GM19463 (cell line): ENCODE data around the gene TMEM115.
A peak's percentile ranks its signal among the peaks of the same experiment; 100 is the strongest.

ENCODE experiments used
- ATAC-seq: cut with Tn5 transposase; IDR thresholded peaks from one replicate; pipeline ENCODE4 v1.9.1; 2021; ENCODE audit warnings: mild to moderate bottlenecking, moderate library complexity; ENCODE audit not compliant: unreplicated experiment

TMEM115 gene

DNA sequence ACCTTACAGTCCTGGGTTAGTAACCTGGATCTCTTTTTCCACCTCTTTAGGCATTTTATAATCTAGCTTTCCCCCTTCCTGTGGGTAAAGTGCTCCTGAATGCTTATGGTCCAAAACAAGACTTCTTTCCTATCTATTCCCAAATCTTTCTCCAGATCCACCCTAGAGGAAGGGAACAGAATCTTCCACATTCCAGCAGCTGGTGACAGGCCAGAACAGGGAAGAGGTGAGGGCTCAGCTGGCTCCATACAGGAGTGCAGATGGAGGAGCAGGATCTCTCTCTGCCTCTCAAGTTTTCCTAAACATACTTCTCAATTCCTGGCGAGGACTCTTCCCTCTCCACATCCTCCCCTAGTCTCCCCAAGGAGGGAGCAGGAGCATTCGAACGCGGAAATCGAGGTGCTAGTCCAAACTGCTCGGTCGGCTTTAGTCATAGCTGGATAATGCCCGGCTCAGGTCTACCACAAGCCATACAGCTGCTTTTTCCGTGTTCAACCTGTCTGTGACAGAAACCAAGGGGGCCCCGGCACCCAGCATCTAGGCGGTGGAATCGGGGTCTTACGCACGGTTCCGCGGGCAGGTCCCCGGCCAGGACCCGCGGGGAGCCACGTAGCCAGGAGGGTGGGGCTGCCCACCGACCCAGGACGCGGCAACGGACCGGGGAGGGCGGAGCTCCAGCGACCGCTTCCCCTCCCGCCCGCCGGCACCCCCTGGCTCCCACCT lies 22.7 kb downstream of the TMEM115 start:
- peak; percentile 21 for ATAC-seq

DNA sequence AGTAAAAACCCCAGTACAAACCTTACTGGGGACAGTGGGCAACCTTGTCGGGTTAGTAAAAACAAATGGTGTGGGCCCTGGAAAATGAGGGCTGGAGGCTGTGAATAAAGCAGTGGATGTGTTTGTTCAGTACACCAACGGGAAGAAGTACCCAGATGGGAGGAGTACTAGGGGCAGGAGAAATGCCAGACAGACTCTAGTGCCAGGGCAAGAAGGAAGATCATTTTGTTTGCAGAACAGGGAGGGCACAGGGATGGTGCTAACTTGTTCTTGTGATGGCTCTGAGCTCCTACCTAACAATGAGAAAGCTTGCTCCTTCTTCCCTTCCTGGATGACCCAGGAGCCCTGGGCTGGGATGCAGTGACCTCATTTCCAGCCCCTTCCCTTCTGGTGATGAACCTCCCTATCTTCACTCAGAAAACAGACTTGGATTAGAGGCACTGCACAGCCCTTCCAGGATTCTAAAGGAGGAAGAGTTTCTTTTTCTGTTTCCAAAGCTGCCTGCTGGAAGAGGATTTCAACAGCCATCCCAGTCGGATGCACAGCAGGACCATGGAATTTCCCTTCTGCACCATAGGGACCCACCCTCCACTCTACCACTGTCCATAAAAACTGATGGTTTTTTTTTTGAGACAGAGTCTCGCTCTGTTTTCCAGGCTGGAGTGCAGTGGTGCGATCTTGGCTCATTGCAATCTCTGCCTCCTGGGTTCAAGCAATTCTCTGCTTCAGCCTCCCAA lies 24.8 kb downstream of the TMEM115 start:
- no peak for ATAC-seq

DNA sequence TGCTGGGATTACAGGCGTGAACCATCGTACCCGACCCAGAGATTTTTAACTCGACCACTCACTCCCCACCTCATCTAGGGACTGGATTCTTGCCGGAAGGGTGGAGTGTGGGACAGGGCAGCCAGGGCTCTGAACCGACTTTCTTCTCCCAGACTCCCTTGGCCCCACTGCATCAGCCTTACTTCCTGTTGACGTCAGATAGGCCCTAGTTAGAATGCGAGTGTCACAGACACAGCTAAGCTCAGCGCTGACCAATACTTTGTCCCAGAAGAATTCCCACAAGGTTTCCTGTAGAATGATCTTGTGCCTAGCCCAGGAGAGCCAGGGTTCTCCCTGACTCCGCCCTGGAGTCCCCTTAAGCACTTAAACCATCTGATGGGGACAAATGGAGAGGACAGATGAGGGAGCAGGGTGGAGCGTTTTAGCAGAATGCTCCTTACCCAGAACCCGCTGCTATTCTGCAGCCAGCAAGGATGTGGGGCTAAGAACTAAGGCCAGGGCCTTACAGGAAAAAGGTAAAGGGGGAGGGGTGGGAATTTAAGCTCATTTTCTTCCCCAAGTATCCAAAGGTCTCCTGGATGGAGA lies 25.5 kb downstream of the TMEM115 start:
- ATAC-seq = no peak

DNA sequence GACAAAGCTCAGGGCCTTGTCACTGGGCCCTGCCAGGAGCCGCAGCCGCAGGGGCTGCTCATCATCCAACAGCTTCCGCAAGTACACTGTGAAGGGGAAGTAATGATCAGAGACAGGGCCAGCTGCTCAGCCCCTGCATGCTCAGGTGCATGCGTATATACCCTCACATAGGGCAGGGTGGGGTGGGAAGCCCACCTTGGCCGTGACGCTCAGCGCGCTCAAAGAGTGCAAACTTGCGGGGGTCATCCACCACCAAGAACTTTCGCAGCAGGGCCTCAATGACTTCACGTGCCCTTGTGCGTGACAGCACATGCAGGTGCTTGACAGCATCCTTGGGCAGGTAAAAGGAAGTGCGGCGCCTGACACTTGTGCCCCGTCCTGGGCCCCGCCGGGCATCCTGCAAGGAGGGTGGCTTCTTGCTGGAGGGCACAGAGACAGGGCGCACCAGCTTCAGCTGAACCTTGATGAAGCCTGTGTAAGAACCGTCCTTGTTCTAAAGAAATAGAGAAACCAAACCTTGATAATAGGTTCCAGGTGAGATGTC lies 27.9 kb downstream of the TMEM115 start:
- ATAC-seq = no peak

DNA sequence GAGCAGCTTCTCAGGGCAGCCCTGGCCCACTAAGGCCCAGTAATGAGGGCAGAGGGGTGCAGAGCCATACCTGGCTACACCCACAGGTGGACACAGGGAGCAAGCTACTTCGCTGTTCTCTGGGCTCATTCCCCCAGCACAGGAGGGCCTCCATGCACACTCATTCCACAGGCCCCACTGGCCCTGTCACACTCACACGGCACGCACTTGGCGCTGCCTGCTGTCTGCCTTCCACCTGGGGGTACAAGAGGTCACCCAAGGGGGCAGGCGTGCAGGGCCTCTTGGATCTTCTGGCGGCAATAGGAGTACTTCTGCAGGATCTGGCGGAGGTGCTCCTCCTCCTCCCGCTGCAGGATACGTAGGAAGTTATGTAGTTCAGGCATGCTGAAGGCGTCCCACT lies 29.0 kb downstream of the TMEM115 start:
- no peak for ATAC-seq

DNA sequence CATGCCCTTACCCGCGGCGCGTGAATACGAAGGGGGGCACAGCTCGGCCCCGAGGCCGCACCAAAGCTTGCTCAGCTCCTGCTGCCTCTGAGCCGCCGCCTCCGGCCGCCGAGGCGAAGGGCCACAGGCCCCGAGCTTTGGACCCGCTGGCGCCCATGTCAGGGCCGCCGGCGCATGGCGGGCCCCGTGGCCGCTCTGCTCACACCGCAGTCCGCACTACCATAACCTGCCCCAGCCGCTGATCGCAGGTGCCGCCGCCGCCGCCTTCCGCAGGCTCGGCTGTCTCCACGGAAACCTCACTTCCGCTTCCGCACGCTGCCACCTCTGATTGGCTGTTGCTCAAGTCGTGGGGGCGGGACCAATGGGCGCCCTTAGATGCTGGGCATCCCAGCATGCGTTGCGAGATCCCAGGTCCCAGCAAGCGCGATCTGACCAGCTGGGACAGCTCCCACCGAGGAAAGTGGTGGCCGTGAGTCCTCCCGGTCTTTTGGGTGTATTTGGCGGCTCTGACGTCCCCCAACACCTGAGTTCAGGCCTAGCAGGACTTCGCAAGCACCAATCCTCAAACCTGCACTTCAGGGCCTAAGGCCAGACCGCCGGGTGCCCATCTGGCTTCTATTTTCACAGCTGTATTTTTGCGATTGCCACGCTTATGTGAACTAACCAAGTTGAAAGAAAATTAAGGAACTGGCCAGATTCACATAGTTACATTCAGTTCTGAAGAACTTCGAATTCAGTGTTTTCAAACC lies 31.2 kb downstream of the TMEM115 start, which contains the start of gene TUSC2:
Gene TUSC2 (minus strand): TSS at position 281 of the 749 bp plus-strand sequence. CDS start 124 bp downstream, at position 157.
- peak; percentile 97 for ATAC-seq

DNA sequence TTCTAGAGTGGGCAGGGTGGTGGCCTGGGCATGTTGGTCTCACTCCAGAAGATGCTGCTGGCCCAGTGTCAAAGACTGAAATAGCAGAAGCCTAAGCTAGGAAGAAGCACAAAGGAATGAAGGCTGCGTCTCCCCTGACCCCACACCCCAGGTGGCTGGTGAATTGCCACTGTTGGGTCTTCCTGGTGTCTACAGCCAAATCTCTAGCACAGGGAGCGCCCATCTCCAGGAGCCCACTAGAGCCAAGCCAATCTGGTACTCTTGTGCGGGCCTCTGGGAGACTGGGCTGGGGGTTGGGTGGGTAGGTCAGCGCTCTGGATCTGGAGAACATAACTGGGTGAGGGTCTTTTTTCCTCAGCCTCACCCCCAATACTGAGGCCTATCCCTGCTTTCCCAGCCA lies 32.2 kb downstream of the TMEM115 start:
- no peak for ATAC-seq

DNA sequence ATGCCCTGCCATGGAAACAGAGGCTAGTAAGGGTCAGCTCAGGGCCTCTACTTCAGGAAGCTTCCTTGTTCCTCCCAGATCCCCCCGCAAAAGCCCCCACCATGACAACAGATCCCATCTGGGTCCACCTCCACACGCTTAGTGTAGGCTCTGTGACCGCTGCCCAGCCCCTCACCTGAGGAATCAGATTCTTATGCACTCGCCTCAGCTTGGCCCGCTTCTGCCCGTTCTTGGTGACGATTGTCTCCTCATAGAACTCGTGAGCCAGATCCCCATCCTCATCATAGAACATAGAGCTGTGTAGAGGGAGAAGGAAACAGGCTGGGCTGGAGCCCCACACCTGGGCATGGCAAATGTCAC lies 33.2 kb downstream of the TMEM115 start:
- no peak for ATAC-seq

DNA sequence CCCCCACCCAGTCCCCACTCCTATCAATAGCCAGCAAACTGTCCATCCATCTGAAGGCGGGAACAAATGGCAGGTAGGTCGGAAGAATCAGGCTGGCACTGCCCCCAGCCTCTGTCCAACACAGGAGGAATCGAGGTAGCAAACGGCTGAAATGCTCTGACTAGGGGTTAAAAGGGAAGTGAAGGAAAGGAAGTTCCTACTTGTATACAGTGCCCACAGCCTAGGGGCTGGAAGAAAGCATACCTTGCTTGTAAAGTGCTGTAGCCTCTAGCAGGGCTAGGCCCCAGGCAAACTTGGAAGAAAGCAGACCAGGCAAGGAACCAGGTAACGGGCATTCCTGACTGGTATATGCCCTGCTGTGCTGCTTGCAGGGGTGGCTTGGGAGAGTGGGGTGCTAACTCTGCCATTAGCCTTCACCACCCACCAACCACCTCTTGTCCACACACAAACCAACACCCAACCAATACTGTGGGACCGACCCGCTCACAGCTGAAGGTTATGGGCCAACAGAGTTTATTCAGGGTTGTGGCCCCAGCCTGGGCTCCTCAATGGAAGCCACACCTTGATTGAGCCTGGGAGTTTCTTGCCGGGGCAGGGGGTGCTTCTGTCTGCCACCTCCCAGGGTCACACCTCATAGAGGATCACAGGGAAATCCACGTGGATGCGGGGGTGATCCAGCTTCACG lies 33.7 kb downstream of the TMEM115 start:
- no peak for ATAC-seq

DNA sequence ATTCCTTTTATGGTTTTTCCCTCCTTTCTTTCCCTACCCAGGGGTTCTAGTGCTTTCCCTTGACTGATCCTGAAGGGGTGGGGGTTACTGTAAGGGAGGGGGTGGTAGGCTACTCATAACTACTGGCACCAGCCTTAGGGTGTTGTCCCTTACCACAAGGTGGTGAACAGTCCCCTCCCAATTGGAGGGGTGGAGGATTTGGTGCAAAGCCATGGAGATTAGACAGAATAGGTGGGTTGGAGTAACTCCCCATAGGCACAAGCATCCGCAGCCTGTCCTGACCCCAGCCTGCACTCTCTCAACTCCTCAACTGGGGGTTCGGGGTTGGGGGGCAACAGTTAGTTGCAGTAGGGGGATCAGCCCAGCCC lies 34.2 kb downstream of the TMEM115 start:
- ATAC-seq = no peak

DNA sequence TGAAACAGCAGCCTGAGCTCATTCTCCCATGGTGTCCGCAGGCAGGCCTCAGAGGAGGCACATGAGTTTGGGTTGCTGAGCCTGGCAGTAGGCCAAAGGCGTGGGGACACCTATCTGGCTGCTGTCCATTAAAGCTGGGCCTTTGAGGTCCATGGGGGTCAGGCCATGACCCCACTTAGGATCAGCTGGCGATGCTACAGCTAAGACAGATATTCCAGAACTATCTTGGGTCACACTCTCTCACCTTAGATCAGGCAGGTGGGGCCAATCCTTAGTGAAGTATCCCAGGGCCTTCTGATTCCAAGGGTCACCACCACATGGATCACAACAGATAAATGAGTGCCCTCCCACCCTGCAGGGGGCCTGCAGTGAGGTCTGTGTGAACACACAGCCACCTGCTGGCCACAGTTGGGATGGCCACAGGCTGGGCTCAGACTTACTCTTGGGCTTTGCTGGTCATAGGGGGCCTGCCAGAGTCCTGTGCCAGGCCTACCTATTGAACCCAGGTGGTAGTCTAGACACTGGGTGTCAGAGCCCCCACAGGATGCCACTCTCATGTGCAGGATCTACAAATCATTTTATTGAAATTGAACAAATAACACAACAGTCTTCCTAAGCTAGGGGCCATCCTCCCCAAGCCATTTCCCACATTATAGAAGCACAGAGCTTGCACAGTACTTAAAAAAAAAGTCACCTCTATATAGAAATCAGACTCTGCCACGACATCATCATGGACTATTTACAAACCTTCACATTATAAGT lies 34.8 kb downstream of the TMEM115 start:
- no peak for ATAC-seq

DNA sequence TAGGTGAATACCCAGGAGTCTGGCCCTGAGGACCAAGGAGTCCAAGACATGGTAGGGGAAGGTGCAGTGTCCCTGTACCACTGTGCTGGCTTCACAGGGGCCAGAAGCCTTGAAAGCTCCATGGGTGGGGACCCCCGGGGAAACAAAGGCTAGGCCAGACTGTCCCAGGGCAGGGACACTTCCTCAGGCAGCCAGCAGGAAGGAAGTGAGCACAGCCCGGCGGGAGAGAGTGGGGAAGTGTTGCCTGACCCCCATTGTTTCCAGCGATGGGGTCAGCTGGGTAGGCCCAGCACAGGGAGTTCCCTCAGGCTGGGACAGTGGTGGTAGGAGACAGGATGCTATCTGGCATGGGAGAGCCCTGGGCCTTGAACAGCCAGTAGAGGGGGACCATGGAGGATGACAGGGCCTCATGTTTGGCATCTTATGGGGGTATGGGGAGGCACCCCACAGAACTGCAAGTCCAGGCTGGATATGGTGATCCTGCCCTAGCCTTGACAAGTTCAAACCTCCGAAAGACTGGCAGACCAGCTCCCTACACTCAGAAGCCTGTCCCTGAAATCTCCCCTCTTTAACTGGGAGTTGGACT lies 35.6 kb downstream of the TMEM115 start:
- no peak for ATAC-seq

DNA sequence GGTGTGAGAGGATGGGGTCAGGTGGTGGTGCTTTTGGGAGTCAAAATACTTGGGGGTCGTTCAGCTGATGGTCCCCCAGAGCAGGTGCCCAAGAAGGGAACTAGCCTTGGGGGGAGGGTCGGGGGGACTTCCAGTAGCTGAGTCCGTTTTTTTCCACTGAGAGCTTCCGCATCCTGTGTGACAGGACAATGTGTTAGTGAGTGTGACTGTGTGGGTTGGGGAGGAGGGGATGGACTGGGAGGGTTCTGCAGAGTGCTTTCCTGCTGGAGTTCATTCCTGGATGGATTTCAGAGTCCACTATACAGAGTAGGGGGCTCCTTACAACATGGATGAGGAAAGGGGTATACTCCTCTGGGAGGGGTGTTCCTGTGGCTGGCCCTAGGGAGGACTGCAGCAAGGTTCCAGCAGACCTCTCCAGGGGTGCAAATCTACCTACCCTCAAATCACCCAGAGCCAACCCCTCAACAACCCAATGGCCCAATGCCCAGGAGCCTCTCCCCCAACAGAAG lies 36.2 kb downstream of the TMEM115 start:
- ATAC-seq = no peak

DNA sequence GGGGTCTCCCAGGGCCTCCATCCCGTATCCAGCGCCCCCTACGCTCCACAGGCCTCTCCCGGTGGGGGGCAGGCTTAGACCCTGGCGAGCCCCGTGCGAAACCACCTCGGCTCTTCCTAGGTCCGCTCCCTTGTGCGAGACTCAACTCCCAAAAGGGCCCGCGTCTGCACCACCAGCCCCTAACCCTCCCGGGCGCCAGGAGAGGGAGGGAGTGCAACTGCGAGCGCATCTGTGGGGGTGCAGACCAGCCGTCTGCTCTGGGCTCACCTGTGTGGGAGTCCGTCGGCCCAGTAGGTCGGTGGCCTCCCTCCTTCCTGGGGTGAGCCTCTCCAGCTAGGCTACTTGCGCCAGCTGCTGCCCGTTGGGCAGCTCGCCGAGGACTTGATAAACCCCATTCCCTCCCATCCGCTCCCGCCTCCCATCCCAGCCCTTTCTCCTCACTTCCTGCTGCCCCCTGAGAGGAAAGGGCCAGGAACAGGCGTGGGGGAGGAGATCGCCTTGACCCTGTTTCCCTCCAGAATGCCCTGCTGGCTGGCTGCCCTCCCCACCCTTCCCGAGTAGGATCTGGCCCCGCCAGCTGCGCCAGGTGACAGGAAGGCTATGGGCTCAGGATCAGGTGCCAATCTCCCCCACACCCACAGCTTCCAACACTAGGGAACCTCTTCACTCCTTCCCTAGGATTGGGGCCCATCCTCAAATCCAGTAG lies 36.8 kb downstream of the TMEM115 start, which contains the start of gene HYAL2:
Gene HYAL2 (minus strand): TSS at position 360 of the 706 bp plus-strand sequence. CDS start 2,256 bp downstream, outside the sequence.
- ATAC-seq = no peak

DNA sequence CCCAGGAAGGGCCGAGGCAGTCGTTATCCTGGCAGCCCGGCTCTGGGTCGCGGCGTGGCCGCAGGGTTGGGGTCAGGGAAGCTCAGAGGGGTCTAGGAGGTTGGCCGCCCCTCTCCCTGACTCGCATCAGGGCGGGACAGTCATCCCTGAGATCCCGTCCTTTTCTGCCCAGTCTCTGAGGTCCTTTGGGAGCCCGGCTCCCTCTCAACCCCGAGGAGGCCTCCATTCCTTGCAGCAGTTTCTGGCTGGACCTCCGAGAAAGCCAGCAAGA lies 37.3 kb downstream of the TMEM115 start:
- no peak for ATAC-seq

DNA sequence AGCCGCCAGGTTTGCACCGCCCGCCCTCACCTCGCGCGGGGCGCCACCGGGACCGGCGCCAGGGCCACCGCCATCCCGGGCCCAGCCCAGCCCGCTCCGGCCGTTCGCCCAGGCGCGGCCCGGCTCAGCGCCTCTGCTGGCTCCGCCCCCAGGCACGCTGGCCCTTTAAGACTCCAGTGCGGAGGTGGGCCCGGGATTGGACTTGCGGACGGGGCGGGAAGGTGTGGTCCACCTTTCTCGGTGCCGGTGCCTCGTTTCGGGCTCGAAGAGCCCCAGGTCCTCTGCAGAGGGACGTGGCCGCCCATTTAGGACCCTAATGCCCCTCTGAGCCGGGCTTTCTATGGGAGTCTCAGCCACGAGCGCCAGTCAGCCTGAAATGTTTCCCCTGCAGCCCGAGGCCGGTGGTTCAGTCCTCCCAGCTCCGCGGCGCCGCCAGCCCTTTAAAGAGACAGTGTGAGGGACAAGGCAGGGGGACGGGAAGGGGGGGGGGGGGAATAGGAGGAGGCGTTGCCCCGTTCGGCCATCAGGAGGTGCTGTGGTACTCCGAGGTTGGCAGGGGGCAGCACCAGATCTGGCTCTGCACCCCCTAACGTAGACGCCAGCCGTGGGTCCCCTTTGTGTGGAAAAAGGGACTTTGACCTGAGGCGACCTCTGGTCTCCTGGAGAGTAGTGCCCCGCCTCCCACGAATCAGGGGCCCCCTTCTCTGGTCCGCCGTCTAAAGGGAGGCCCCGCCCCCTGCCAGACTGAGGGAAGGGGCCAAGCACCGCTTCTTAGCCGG lies 37.8 kb downstream of the TMEM115 start:
- ATAC-seq = peak; percentile 88

DNA sequence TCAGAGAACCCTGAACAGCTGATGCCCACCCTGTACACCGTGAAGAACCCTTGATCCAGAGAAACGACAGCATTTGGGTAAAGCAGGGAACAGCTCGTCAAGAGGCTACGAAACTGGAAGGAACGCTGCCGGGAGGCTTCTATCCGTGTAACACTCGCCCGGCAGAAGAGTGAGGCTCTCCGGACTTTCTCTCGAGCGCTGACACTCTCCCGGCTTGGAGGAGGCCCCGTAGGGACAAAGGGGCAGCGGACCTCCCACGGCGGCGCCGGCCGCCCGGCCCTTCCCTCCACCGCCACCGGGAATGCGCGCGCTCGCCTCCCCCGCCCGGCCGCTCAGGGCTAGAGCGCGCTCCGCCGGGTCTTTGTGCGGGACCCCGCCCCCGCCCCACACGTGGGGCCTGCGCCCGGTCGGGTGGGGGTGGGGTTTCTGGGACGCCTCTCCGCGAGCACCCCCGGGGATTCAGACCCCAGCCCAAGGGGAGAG lies 38.4 kb downstream of the TMEM115 start:
- ATAC-seq = peak; percentile 59
